GM06990 (cell line): Measurements from ENCODE around the gene PALLD.

Experiments
- DNase-seq: peaks from one replicate; pipeline ENCODE4 v3.0.0-alpha.2; 2011; ENCODE audit not compliant: insufficient read length; ENCODE audit errors: extremely low read depth
- H3K27me3 ChIP-seq: replicated peaks from 2 replicates; pipeline ENCODE4 v1.6.0; 2011; ENCODE audit warnings: low read length; ENCODE audit not compliant: control insufficient read depth, insufficient read depth
- H3K36me3 ChIP-seq: 2 replicates; pipeline ENCODE4 v1.5.1; 2011; ENCODE audit warnings: low read length; ENCODE audit not compliant: control insufficient read depth, insufficient read depth
- H3K4me3 ChIP-seq: replicated peaks from 2 replicates; pipeline ENCODE4 v1.5.1; 2011; ENCODE audit warnings: low read depth, mild to moderate bottlenecking, control low read depth, low read length
- CTCF ChIP-seq: IDR thresholded peaks from 2 replicates; pipeline ENCODE4 v1.5.1; 2011; ENCODE audit warnings: low read length, control low read depth, mild to moderate bottlenecking, inconsistent platforms; ENCODE audit not compliant: insufficient read depth, poor library complexity, severe bottlenecking

The PALLD gene

DNA sequence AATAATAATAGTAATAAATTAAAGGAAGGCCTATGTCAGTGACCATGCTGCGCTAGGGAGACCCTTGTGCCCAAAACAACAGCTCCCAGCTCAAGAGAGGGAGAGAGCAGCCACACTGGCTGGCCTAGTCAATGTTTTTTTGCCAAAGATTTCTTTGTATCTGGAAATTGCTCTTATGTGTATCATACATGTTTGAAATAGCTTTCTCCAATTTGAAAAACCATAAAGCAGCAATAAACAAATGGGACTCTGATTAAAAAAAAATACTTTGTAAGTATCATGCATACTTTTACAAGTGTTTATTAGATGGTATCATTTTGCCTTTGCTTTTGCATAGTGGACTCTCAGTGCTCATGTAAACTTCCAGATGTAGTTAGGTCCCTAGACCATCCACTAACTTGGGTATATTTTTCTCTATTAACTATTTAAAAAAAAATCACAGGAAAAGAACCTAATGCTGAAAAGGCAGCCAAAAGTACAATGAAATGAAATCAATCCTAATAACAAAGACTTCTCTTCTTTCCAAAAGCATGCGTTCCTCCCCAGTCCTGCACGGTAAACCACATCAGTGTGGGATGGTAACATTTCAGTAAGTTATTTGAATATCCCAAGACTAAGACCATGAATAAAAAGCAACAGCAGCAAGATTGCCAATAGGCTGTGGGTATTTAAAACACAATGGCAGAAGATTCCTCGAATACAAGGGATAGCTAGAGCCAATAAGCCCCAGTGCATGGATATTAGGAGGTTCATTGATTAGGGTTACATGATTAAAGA is 117.6 kb downstream of the PALLD start:
- no peak for TF ChIP-seq CTCF
- Histone ChIP-seq H3K27me3 (no peaks in the 10 kb centered on the region; the same call in none of the 2 replicates), H3K36me3 (no peaks in the 10 kb centered on the region), H3K4me3 (no peak overlapping the region)
- no peak for DNase-seq

DNA sequence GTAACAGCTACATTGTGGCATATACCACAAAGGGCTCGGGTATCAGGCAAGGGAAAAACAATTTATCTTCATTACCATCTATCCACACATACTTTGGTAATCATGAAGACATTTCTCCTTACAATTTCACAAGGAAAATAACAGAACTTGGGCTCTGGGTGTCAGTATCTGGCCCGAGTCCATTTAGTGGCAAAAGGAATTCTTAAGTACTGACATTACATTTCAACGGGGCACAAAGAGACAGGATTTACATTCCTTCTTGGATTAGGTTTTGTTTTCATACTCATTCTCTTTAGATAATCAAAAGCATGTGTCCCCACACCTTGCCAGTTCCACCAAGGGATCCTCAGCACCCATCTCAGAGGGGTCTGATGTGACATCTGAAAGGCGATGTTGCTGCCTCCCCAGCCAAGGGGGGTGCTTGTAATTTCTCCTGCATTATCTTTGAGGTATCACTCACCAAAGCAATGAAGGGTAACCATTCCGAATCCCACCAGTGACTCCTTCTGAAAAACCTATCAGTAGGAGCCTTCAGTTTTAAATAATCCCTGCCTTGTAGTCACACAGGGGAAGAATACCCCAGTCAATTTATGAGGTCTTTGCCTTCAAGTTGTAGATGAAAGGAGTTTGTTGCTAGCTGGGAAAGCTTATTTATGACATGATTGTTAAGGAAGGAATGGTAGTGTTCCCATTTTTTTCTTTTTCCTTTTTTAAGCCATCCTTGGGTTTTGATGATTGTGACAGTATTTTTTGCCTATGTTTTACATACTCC is 118.6 kb downstream of the PALLD start:
- no peak overlapping the region for H3K4me3 ChIP-seq
- TF ChIP-seq CTCF, result no peak
- DNase-seq, result no peak

GRCh38 chr4:168618577-168619265 is 121.9 kb downstream of the PALLD start:
- Histone ChIP-seq H3K27me3 (no peaks in the 10 kb centered on the region; the same call in 1 of the 2 replicates), H3K36me3 (no peaks in the 10 kb centered on the region), H3K4me3 (no peak overlapping the region)
- no peak for DNase-seq
- TF ChIP-seq CTCF, result no peak

More for the DNA sequence above, 118.6 kb downstream of the PALLD start:
- Histone ChIP-seq H3K27me3 (no peaks in the 10 kb centered on the region; the same call in none of the 2 replicates), H3K36me3 (no peaks in the 10 kb centered on the region)

GRCh38 chr4:168619266-168619631 is 122.4 kb downstream of the PALLD start:
- no peak for DNase-seq
- TF ChIP-seq CTCF, result no peak
- Histone ChIP-seq H3K27me3 (no peaks in the 10 kb centered on the region; the same call in 1 of the 2 replicates), H3K4me3 (no peak overlapping the region), H3K36me3 (no peaks in the 10 kb centered on the region)

DNA sequence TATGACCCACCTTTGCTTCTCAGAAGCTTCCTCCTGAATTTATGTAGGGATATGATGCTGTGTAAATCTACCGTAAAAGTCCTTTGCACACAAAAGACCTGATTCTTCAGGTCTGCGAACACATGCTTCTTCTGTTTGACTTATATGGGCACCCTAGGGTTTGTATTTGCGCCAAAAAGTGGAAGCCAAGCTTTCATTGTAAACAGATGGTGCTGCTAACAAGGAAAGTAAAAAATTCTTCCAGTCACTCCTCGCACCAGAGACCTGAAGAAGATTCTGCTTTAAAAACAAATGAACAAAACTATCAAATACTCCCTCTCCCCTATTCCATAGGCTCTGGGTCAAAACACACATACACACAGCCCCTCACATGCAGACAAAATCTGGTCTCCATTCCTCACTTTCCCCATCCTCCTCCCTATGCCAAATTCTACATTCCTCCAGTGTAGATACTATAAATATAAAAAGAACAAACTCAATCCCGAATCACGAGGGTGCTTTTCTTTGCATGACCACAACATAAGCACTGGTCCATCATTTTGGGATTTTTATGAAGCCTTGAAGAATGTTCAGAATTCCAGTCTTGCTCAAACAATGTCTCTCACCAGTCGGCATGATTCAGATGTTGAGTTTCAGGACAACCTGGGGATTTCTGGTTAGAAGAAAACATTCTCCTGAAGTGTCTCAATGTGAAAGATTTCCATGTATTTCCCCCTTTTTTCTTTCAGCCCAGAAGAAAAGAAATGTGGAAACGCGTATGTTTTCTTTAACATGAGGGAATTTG is 125.1 kb downstream of the PALLD start:
- no peak for TF ChIP-seq CTCF

More for the DNA sequence above, 125.1 kb downstream of the PALLD start:
- DNase-seq, result no peak
- Histone ChIP-seq H3K36me3 (no peaks in the 10 kb centered on the region), H3K27me3 (no peaks in the 10 kb centered on the region; the same call in 1 of the 2 replicates), H3K4me3 (no peak overlapping the region)
